HG03520 (cell line): Measurements from ENCODE around the gene NCK2.

Source experiments
- ATAC-seq: cut with Tn5 transposase; IDR thresholded peaks from one replicate; pipeline ENCODE4 v1.9.1; 2021; ENCODE audit warnings: mild to moderate bottlenecking, moderate library complexity; ENCODE audit not compliant: unreplicated experiment

NCK2 gene

GRCh38 chr2:105774781-105775337 lies 30.1 kb downstream of the NCK2 start:
- no peak for ATAC-seq

GRCh38 chr2:105775809-105776559 lies 31.3 kb downstream of the NCK2 start:
- ATAC-seq, result no peak

DNA sequence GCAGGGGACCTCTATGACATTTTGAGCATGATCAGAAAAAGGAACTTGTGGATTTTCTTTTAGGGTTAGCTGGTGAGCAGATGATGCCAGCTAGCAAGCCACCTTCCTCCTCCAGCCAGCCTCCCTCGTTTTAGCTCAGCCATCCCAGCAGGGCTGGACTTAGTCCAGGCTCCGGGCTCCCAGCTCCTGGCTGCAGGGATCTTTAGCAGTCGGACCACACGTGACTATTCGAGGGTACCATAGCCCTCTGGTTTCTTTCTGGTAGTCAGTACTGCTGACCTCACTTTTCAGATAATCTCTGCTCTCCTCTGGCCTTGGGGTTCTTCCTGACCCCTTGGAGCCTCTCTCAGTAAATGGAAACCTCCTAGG lies 31.8 kb downstream of the NCK2 start:
- ATAC-seq, result no peak

DNA sequence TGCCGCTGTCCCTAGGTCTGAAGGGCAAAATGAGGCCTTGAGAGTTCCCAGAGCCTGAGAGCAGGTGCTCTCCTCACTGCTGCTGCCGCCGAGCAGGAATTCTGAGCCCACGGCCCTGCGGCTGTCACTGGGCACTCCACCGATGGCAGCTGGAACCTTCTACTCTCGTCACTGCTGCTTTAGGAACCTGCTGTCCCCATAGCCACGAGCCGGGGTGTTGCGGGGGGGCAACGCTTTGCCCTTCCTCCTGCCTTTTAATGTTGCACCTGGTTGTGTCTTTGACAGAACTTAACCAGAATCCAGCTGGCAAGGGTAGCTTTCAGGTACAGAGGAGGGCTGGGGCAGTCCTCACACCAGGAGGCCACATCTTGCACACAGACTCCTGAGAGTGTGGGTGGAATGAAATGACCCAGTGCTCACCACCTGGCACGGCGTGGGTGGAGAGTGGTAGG lies 32.3 kb downstream of the NCK2 start:
- no peak for ATAC-seq

DNA sequence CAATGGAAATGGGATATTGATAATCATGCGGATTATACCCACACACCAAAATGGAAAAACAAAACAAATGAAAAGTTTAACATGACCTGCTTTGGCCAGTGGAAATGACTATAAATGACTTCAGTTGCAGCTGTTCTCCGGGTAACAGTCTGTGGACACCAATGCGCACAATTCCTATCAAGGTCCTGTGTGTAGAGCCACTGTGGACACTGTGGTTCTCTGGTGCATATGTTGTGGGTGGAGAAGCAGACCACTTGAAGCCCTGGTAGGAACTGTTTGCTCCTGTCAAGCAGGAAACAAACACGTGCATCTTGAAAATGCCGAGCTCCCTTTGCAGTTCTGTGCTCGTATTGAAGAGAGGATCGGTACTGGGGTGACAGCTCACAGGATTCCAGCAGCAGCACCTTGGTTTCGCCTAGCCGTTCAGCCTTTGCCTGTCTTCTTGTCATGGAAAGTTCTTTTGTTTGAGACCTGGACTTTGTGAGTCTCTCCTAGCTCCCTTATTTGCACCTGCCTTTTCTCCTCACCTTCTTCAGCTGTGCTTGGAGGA lies 32.9 kb downstream of the NCK2 start:
- ATAC-seq, result no peak

GRCh38 chr2:105778080-105778607 lies 33.4 kb downstream of the NCK2 start:
- no peak for ATAC-seq

GRCh38 chr2:105779394-105779793 lies 34.7 kb downstream of the NCK2 start:
- ATAC-seq, result no peak

DNA sequence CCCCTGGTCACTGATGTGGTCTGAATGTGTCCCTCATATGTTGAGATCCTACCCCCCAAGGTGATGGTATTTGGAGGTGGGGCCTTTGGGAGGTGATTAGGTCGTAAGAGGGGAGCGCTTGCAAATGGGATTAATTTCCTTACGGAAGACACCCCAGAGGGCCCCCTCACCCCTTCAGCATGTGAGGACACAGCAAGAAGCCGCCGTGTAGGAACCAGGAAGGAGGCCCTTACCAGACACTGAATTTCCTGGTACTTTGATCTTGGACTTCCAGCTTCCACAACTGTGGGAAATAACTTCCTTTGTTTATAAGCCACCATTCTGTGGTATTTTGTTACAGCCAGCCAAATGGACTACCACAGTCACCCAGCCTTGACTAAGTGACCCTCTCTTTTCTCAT lies 35.9 kb downstream of the NCK2 start:
- ATAC-seq, result no peak

DNA sequence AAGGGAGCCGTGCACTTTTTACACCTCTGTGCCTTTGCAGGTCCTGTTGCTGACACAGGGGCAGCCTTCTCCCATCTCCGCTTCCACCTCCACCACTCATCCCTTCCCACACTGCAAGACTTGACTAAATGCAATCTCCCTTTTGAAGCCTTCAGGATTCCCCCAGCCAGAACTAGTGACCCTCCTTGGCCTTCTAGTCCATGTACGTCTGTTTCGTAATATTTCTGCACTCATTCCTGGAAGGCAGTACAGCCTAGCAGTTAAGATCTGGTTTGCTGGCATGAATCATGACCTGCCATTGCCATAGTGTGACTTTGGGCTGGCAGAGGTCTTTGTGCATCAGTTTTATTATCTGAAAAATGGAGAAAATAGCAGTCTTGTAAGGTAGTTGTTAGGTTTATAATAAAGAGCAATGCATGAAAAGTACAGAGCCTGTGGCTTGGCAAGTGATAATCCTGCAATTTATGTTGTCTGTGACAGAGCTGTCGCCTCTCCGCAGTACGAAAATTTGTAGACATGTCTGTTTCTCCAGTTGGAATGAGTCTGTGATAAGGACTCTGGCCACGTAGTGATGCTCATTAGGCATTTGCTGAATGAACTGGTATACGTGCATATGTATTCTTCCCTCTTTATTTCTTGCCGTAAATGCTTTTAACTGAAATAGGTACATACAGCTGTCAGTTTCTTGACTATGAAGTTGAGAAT lies 36.7 kb downstream of the NCK2 start:
- no peak for ATAC-seq

DNA sequence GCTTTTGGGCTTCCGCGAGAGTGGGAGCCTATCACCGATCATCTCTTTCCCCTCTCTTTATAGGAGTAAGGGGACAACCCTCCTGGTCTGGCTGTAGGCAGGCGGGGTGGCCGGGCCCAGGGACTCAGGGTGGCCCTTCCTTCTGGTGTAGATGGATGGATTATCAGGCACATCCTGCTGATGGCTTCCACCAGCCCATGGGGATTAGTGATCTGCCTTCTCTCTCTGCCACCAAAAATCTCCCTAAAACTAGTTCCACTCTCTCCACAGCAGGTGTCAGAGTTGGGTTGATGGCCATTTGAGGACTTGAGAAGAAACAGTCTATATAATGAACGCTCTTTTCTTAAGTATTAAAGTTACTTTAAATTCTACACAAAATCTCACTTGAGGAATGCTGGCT lies 37.4 kb downstream of the NCK2 start:
- no peak for ATAC-seq

GRCh38 chr2:105782646-105783045 lies 37.9 kb downstream of the NCK2 start:
- ATAC-seq, result no peak

GRCh38 chr2:105783151-105783738 lies 38.5 kb downstream of the NCK2 start:
- ATAC-seq, result no peak

DNA sequence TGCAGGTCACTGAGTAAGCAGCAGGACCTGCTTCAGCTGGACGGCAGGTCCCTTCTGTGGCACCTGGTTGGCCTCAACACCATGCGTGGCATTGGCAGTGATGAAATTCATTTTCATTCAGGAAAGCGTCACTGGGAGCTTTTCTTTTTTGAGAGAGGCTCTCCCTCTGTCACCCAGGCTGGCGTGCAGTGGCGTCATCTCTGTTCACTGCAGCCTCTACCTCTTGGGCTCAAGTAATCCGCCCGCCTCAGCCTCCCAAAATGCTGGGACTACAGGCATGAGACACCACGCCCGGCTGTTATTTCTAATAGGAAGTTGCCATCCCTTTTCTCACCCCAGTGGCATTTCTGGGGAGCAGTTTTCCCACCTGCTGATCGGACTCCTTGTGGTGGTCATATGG lies 39.3 kb downstream of the NCK2 start:
- ATAC-seq, result no peak

DNA sequence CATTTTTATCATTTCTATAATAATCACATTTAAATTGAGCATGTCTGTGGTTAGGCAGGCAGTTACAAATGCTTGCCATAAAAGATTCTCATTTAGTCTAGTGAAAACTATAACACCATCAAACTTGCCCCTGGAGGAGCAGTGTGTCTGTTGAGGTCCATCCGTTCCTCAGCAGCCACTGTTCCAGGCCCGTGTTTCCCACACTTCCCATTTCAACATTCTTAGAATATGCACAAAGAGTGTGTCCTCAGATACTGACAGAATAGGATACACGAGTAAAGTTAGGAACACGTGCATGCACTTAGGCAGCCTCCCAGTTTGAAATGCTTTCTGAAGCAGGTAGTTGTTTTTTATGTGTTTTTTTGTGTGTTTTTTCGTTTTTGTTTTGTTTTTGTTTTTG lies 39.9 kb downstream of the NCK2 start:
- no peak for ATAC-seq

DNA sequence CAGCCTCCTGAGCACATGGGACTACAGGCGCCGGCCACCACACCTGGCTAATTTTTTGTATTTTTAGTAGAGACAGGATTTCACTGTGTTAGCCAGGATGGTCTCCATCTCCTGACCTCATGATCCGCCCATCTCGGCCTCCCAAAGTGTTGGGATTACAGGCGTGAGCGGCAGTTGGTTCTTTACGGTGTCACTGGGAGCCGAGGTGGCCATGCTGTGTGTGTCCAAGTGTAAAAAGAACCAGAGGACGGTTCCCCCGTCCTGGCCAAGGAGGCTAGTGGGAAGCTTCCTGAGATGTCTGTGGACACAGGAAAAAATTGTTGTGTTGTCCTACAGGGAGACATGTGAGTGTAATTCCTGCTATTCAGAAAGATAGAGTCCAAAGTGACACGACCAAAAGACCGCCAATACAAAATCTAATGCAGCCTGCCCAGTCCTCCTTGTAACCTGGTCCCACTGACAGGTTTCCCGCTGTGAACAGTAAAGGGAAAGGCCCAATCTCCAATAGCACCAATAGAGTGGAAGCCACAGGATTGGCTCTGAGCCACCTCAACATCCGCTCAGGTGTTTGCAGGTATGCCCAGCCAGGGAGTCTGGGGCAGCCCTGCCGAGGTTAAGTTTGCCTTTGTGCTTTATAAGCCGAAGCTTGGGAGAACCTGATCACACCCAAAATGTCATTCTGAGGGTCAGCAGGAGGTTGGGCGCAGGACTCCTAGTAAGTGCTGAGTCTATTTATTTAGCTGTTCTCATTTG lies 40.6 kb downstream of the NCK2 start:
- ATAC-seq, result no peak

GRCh38 chr2:105786231-105787230 lies 41.8 kb downstream of the NCK2 start:
- ATAC-seq, result no peak

GRCh38 chr2:105787376-105788318 lies 42.9 kb downstream of the NCK2 start:
- ATAC-seq, result no peak

DNA sequence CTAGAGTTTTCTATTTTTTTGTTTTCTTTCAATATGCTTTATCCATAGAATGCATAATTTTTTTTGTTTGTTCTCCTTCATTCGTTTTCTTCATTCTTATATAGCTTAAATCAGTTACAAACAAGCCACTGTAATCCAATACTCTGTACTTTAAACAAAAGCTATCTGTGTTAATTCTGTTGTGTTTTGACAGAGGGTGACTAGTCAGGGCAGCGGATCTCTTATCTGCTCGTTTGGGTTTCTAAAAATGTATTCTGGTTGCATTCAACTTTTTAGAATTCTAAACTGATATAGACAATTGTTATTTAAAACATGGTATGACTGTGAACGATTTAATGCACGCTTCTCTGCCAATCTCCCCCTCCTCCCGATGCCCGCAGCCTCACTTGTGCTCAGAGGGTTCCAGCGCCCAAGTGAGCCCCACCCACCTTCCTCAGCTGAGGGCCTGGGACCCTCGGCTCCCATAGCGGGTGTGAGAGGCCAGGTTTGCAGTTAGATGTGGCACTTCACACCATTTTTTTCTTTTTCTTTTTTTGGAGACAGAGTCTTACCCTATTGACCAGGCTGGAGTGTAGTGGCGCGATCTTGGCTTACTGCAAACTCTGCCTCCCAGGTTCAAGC lies 44.1 kb downstream of the NCK2 start:
- no peak for ATAC-seq
